WTC11 (cell line): ENCODE measurements around the gene AMBRA1.

ENCODE experiments used
- FOXJ3 ChIP-seq: sonication (generic); formaldehyde crosslinking; IDR thresholded peaks from 2 replicates; pipeline ENCODE4 v1.9.0; 2021; ENCODE audit warnings: missing genetic modification reagents, mild to moderate bottlenecking, borderline replicate concordance
- SP1 ChIP-seq: sonication (generic); formaldehyde crosslinking; conservative IDR thresholded peaks from 2 replicates; pipeline ENCODE4 v1.8.1; 2022; ENCODE audit warnings: missing genetic modification reagents
- ZNF232 ChIP-seq: sonication (generic); formaldehyde crosslinking; IDR thresholded peaks from 2 replicates; pipeline ENCODE4 v1.8.0; 2022; ENCODE audit warnings: mild to moderate bottlenecking, missing genetic modification reagents
- TF ChIP-seq, protein P1 (sequence below): sonication (generic); formaldehyde crosslinking; IDR thresholded peaks from 2 replicates; pipeline ENCODE4 v1.8.0; 2023; ENCODE audit warnings: missing genetic modification reagents, mild to moderate bottlenecking, borderline replicate concordance
- TF ChIP-seq, protein P2 (sequence below): fragments of 200-600 bp; IDR thresholded peaks from 2 replicates; pipeline ENCODE4 v1.8.0; 2022; ENCODE audit warnings: antibody characterized with exemption

DNA sequence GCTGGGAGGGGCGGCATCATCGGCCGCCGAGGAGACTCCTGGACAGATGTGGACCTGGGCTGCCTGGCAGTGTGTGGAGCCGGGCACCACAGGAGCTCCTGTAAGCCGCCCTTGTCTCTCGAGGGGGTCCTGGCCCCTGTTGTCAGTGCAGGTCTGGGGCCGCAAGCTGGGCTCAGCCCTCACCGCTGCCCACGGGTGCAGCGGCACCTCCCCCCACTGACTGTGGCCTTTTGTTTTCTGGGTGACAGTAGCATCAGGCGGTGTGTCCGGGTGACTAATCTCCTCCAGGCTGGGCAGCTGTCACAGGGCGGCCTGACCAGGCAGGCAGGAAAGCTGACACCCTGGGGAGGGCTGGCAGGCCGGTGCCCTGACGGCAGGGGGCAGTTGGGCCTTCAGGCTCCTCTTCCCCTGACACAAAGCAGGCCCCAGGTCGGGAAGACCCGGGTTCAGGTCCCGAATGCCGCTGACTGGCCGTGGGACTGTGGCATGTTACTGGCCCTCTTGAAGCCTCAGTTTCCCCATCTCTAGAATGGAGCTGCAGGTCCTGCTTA, 230.3 kb downstream of the AMBRA1 start:
- TF ChIP-seq ZNF232 (CRISPR knock-in tag) (no peak), FOXJ3 (no peak), SP1 (CRISPR knock-in tag) (no peak)
- TF ChIP-seq, protein P1, sequence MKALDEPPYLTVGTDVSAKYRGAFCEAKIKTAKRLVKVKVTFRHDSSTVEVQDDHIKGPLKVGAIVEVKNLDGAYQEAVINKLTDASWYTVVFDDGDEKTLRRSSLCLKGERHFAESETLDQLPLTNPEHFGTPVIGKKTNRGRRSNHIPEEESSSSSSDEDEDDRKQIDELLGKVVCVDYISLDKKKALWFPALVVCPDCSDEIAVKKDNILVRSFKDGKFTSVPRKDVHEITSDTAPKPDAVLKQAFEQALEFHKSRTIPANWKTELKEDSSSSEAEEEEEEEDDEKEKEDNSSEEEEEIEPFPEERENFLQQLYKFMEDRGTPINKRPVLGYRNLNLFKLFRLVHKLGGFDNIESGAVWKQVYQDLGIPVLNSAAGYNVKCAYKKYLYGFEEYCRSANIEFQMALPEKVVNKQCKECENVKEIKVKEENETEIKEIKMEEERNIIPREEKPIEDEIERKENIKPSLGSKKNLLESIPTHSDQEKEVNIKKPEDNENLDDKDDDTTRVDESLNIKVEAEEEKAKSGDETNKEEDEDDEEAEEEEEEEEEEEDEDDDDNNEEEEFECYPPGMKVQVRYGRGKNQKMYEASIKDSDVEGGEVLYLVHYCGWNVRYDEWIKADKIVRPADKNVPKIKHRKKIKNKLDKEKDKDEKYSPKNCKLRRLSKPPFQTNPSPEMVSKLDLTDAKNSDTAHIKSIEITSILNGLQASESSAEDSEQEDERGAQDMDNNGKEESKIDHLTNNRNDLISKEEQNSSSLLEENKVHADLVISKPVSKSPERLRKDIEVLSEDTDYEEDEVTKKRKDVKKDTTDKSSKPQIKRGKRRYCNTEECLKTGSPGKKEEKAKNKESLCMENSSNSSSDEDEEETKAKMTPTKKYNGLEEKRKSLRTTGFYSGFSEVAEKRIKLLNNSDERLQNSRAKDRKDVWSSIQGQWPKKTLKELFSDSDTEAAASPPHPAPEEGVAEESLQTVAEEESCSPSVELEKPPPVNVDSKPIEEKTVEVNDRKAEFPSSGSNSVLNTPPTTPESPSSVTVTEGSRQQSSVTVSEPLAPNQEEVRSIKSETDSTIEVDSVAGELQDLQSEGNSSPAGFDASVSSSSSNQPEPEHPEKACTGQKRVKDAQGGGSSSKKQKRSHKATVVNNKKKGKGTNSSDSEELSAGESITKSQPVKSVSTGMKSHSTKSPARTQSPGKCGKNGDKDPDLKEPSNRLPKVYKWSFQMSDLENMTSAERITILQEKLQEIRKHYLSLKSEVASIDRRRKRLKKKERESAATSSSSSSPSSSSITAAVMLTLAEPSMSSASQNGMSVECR (CRISPR knock-in tag), result no peak
- TF ChIP-seq, protein P2, sequence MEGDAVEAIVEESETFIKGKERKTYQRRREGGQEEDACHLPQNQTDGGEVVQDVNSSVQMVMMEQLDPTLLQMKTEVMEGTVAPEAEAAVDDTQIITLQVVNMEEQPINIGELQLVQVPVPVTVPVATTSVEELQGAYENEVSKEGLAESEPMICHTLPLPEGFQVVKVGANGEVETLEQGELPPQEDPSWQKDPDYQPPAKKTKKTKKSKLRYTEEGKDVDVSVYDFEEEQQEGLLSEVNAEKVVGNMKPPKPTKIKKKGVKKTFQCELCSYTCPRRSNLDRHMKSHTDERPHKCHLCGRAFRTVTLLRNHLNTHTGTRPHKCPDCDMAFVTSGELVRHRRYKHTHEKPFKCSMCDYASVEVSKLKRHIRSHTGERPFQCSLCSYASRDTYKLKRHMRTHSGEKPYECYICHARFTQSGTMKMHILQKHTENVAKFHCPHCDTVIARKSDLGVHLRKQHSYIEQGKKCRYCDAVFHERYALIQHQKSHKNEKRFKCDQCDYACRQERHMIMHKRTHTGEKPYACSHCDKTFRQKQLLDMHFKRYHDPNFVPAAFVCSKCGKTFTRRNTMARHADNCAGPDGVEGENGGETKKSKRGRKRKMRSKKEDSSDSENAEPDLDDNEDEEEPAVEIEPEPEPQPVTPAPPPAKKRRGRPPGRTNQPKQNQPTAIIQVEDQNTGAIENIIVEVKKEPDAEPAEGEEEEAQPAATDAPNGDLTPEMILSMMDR, result no peak
